ENCODE data around the gene OR4E1.
"Not testable (repeated sequence)": the region's sequence is repeated elsewhere in the genome, so short reads cannot be mapped to it uniquely, and the experiment has no call there.

Gene OR4E1, protein sequence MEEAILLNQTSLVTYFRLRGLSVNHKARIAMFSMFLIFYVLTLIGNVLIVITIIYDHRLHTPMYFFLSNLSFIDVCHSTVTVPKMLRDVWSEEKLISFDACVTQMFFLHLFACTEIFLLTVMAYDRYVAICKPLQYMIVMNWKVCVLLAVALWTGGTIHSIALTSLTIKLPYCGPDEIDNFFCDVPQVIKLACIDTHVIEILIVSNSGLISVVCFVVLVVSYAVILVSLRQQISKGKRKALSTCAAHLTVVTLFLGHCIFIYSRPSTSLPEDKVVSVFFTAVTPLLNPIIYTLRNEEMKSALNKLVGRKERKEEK

GRCh38 chr14:21673718-21674117, at the start of gene OR4E1:
TSS of gene OR4E1 (minus strand) at chr14:21673818. CDS start at chr14:21670935, 2,883 bp downstream.
- DNase-seq (ENCODE audit: low spot score): no peak

- no peak for DNase-seq (ENCODE audit: low spot score)
Measured at GRCh38 chr14:21721504-21721903, 47.9 kb upstream of the OR4E1 start.

DNA sequence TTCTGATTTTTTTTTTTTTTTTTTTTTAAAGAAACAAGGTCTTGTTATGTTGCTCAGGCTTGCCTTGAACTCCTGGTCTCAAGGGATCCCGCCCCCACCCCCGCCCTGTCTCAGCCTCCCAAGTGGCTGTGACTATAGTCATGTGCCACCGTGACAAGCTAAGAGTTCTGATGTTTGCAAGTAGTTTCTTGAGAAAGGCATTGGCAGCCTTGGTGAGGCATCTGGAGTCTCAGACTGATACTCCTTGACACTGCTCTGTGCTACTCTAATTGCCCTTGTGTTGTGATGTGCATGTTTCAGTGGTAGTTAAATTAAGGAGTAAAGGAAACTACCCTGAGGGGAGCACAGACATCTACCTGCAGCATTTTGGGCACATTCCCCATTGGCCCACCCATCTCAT, 46.2 kb upstream of the OR4E1 start:
- no peak for DNase-seq (ENCODE audit: low spot score)

DNA sequence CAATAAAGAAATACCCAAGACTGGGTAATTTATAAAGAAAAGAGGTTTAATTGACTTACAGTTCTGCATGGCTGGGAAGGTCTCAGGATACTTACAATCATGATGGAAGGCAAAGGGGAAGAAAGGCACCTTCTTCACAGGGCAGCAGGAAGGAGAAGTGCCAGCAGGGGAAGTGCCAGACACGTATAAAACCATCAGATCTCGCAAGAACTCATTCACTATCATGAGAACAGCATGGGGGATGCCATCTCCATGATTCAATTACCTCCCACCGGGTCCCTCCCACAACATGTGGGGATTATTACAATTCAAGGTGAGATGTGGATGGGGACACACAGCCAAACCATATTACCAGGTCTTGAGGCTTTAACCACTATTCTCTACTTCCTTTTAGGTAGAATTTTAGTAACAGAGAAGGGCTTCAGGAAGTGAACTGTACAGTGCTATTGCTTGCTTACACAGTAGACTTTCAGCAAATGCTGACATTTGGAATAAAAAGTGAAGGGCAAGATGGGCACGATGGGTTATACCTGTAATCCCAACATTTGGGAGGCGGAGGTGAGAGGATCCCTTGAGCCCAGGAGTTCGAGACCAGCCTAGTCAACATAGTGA, 40.8 kb upstream of the OR4E1 start:
- no peak for DNase-seq (ENCODE audit: low spot score)

DNA sequence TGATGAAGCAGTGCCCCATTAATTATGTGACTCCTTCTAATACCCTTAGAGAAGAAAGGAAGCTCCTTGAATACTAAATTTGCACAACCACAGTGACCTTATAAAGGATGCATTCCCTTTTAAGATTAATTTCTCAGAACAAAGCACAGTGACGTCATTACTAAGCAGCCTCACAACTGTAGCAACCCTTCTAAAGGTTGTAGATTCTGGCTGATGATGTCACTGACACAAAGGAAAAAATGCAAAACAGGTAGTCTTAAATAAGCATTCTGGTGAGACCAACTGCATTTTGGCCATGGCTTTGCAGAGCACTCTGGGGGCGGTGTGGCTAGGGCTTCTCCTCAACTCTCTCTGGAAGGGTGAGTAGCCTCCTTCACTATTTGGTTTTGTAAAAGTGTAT, 38.4 kb upstream of the OR4E1 start:
- no peak for DNase-seq (ENCODE audit: low spot score)

- DNase-seq (ENCODE audit: low spot score): peak; percentile 36
Measured at GRCh38 chr14:21711360-21711961, 37.8 kb upstream of the OR4E1 start.

DNA sequence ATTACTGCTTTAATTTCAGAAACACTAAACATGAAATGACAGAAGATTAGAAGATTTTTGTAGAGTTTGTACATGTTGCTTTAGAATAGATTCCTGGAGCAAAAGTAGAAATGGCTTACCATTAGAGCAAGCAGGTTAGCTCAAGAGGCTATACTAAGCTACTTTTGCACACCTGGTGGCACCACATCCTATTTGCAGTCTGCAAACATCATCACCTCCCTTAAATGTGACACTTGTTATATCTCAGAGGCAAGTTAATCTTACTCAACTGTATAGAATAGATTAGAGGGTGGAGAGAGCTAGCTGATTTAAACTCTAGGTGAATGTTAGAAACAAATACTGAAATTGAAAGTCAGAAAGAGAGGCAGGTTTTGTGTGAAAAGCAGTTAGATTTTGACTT, 30.7 kb upstream of the OR4E1 start:
- DNase-seq (ENCODE audit: low spot score): no peak

- no peak for DNase-seq (ENCODE audit: low spot score)
Measured at GRCh38 chr14:21703357-21704326, 30.0 kb upstream of the OR4E1 start.

GRCh38 chr14:21702316-21702715, 28.7 kb upstream of the OR4E1 start:
- DNase-seq (ENCODE audit: low spot score): no peak

DNA sequence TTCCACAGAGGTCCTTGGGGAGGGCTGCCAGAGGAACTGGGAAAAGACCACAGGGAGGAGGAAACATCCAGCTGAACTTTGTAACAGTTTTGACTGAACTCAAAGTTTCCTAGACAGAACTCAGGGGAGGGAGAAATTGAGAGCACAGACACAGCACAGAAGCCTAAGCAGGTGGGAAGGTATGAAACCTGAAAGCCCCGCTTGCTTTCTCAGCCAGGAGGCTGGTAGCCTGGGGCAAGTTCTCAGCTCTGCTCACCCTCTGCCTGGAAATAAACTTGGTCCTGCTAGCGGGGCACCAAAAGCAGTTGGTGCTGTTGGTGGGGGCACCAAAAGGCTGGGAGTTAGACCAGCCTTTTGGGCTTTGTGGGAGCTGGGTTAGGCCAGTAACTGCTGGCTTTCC, 25.9 kb upstream of the OR4E1 start:
- no peak for DNase-seq (ENCODE audit: low spot score)

- DNase-seq (ENCODE audit: low spot score): not testable (repeated sequence)
Measured at GRCh38 chr14:21698538-21698937, 24.9 kb upstream of the OR4E1 start.

GRCh38 chr14:21697662-21698061, 24.0 kb upstream of the OR4E1 start:
- DNase-seq (ENCODE audit: low spot score): not testable (repeated sequence)

DNA sequence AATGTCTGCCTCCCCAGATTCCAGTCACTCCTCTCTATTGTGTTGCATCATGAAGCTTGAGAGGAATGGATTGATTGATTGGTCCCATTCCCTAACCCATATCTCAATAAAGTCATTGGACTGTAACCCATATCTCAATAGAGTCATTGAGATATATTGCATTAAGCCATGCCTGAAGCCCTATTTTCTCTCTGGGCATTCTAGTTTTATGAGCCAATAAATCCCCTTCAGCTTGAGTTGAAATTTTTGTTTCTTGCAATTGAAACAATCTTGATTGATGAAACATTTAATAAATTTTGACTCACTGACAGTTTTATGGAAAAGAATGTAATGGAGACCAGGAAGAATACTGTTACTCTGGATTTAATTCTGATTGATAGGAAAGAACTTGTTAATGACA, 20.8 kb upstream of the OR4E1 start:
- no peak for DNase-seq (ENCODE audit: low spot score)

- DNase-seq (ENCODE audit: low spot score): no peak
Measured at GRCh38 chr14:21686468-21686867, 12.8 kb upstream of the OR4E1 start.

DNA sequence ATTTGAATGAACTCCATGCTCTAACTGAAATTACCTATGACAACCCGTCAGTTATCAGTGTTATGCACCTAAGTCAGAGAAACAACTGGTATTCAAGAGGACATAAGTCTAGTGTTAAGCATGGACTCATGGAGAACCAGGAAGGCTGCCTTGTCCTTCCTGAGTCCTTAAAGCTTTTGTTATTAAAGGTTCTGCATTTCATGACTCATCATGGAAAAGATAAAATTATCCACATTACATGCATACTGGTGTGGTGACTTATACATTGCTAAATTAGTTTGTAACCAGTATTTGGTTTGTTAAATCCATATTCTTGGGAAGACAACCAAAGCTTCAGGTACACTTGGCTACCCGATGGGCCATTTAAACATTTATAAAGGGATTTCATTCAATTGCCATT, 6.5 kb upstream of the OR4E1 start:
- peak; percentile 6 for DNase-seq (ENCODE audit: low spot score)

- no peak for DNase-seq (ENCODE audit: low spot score)
Measured at GRCh38 chr14:21675566-21675965, 1.9 kb upstream of the OR4E1 start.

GRCh38 chr14:21672116-21672515, 1.5 kb downstream of the OR4E1 start:
- no peak for DNase-seq (ENCODE audit: low spot score)

GRCh38 chr14:21671371-21671770, 2.2 kb downstream of the OR4E1 start:
- DNase-seq (ENCODE audit: low spot score): no peak

DNA sequence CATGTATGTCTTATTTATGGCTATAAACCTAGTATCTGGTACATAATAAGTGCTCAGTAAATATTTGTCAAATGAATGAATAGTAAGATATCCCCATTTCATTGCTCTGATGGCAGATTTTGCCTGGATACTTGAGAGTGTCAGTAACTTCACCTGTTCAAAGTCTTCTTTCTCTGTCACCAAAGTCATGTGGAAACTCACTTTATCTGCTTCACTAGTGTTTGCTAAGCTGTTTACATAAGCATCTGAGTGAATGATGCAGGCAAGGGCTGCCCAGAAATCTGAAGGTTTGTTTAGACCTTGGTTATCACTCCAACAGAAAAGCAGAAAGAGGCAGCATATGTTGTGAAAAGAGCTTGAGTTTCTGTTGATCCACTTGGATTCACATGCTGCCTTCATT, 4.3 kb downstream of the OR4E1 start:
- no peak for DNase-seq (ENCODE audit: low spot score)

- DNase-seq (ENCODE audit: low spot score): no peak
Measured at GRCh38 chr14:21668377-21668776, 5.2 kb downstream of the OR4E1 start.

DNA sequence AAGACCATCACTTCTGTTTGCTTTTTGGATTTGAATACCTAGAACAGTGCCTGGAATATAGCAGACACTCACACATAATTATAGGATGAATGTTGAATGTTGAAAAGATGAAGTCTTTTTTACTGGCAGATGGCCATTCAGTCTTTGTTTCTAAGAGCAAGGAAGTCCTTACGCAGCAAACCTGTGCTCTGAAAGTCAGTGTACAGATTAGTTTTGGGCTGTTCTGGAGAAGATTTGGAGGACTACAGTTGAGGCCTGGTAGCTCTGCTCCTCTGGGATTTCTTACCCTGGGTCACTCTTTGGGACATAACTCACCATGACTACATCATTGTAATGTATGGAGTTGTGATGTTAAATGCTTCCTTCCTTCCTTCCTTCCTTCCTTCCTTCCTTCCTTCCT, 16.6 kb downstream of the OR4E1 start:
- no peak for DNase-seq (ENCODE audit: low spot score)

DNA sequence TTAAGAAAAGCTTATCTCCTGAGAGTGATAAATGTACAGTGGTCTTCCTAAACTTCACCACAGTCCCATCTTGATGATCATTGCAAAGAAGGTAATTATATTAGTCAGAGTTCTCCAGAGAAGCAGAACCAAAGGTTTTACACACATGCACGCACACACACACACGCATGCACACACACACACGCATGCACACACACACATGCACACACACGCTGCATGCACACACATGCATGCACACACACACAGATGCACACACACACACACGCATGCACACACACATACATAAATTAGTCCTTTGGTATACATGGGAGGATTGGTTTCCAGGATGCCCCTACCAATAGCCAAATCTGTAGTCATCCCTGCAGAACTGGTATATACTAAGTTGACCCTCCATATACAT, 19.4 kb downstream of the OR4E1 start:
- DNase-seq (ENCODE audit: low spot score): no peak

Measured in kidney capillary endothelial cell (primary cell).